HUDEP-2 (cell line): Measurements from ENCODE around the gene TMEM254.
A peak's percentile ranks its signal among the peaks of the same experiment; 100 is the strongest.
"Not testable (repeated sequence)": the region's sequence is repeated elsewhere in the genome, so short reads cannot be mapped to it uniquely, and the experiment has no call there.

Experiments used
- DNase-seq, 76 experiments: peaks; one replicate each; lab custom pipeline; 2025; ENCODE audit not compliant: unreplicated experiment in 76 of 76; lab: John Stamatoyannopoulos, UW

The TMEM254 gene

DNA sequence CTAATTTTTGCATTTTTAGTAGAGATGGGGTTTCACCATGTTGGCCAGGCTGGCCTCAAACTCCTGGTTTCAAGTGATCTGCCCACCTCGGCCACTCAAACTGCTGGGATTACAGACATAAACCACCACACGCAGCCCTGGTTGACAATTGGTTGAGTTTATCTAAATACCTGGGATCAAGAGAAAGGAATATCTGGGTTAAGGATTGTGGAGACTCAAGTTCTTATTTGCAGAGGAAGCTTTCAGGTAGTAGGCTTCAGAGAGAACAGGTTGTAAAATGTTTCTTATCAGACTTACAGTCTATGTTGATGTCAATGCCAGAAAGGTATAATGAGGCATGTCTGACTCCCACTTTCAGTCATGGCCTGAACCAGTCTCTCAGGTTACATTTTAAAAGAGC is 5.9 kb upstream of the TMEM254 start:
- DNase-seq = no peak

- no peak for DNase-seq
These were observed 2.7 kb upstream of the TMEM254 start for GRCh38 chr10:80075781-80076180.

DNA sequence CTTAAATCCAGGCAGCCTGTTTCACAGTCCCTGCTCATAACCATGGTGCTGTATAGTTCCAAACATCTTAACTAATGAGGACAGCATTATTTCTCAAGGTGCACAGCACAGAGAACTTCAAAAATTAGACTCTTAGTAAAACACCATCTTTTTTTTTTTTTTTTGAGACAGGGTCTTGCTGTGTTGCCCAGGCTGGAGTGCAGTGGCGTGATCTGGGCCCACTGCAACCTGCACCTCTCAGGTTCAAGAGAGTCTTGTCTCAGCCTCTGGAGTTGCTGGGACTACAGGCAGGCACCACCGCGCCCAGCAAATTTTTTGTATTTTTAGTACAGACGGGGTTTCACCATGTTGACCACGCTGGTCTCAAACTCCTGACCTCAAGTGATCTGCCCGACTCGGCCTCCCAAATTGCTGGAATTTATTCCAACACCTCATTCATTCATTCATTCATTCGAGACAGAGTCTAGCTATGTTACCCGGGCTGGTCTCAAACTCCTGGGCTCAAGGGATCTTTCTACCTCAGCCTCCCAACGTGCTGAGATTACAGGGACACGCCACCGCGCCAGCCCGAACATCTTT is 507 bp upstream of the TMEM254 start:
- no peak for DNase-seq

DNA sequence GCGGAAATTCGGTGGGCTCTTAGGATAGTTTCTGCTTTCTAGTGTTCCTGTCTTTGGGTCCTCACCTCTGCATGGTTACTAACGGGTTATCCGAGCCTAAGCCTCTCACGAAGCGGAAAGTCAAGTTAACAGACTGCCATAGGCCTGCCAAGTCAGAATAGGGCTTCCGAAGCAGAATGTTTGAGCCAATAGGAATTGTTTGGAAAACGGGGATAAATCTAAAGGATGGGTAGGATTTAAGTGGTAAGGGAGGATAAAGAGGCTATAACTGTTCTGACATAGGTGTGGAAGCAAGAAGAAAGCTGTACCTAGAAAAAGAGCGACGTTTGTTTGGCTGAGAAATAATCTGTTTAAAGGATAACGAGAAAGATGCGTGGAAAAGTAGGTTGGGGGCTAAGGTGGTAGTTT is 851 bp downstream of the TMEM254 start:
- peak in 1 of 76 experiments; percentile 63 for DNase-seq

GRCh38 chr10:80081026-80081425 is 2.6 kb downstream of the TMEM254 start:
- no peak for DNase-seq

DNA sequence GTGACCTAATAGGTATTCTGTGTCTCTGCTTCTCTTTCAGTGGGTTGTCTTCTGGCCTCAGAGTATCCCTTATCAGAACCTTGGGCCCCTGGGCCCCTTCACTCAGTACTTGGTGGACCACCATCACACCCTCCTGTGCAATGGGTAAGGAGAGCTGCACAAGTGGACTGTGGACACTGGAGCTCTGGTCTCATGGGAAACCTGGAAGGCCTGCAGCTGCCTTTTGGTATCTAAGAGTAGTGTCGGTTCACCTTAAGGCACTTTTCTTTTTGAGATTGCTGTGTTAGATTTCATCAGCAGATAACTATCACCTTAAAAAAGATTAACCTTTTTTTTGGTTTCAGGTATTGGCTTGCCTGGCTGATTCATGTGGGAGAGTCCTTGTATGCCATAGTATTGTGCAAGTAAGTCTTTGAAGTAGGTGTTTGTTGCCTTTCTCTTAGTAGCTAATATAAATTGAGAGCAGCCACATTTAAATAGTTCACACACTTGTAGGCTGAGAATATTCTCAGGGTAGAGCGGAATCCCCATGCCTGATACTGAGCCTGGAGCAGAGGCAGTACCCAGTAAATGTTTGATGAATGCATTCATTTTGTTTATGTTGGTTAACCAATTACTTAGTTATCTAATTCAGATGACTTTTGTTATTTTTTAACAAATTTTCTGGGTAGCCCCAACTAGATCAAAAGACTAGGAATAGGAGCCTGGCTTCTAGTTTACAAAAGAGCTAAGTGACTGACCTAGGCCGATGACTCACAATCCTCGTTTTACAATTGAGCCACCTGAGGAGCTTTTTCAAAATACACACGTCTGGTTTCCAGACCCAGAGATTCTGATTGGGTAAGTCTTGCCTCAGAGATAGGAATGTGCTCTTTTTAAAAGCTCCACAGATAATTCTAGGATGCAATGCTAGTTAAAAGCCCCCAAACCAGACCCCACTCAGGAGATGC is 3.6 kb downstream of the TMEM254 start:
- DNase-seq = no peak

DNA sequence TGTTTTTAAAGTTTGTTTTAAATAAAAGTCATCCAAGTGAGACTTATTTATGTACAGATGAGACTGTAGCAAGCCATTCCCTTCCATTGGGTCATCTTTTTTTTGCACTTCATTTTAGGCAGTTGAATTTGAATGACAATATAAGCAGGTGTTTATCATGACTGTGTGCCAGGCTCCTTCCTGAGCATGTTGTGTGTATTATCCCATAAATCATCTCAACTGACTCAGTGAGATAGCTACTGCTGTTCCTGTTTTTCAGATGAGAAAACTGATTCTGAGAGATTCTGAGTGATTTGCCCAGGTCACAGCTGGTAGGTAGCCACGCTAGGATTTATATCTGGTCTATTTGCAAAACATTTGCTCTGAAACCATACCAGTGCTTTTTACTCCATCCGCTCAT is 11.7 kb downstream of the TMEM254 start:
- no peak for DNase-seq

DNA sequence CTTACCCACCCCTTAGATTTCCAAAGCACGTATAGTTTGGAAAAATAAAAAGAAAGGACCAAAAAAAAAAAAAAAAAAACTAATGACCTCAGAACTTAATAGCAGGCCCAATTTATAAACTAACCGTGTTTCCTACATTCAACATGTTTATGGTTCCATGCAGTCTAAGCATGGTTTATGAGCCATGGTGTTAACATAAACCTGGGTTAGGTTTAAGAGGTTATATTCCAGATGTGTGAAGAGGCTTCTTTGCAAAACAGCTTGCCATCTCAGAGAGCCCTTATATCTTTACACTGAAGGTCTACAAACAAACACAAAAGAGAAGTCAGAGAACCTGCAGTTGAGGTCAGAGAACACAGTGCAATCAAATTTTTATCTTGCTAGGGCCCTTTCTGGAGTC is 15.8 kb downstream of the TMEM254 start:
- no peak for DNase-seq

- DNase-seq = not testable (repeated sequence)
These were observed 19.8 kb downstream of the TMEM254 start for GRCh38 chr10:80098272-80098671.

- not testable (repeated sequence) for DNase-seq
These were observed 20.8 kb downstream of the TMEM254 start for GRCh38 chr10:80099295-80099694.

GRCh38 chr10:80100116-80100515 is 21.7 kb downstream of the TMEM254 start:
- DNase-seq = no peak

DNA sequence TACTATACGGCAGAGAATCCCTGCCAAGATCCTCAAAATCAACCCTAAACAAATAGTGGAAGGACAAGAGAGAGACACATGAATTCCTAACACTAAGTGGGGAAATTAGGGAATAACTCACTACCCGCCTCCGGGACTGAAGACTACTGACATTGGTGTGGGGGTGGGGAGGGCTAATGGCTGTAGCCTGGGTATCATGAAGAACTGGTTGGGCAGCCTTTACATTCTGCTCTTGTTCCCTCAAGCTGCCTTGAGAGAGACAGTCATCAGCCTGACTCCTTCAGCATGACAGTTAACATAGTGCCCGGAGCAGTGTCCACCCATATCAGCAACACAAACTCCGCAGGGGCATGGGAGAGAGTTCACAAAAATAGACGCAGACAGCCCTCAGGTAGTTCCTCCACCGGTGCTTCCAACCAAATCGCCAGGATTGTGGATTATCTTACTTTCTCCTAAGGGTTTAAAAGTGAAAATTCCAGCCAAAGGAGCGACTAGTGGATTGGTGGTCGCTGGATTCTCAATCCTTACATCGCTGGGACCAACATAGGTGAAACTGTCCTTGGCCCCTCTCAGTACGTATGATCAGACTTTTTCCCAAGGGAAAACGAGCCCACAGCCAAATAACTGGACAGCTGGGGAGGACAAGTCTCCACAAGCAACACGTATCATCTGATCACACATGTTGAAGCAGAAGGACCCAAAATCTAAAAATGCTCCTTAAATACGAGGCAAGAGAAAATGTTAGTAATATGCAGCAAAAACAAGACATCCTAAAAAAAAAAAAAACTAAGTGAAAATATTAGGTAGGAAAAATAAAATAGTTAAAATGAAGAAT is 22.6 kb downstream of the TMEM254 start:
- no peak for DNase-seq

- DNase-seq = no peak
These were observed 25.8 kb downstream of the TMEM254 start for GRCh38 chr10:80104066-80104926.

DNA sequence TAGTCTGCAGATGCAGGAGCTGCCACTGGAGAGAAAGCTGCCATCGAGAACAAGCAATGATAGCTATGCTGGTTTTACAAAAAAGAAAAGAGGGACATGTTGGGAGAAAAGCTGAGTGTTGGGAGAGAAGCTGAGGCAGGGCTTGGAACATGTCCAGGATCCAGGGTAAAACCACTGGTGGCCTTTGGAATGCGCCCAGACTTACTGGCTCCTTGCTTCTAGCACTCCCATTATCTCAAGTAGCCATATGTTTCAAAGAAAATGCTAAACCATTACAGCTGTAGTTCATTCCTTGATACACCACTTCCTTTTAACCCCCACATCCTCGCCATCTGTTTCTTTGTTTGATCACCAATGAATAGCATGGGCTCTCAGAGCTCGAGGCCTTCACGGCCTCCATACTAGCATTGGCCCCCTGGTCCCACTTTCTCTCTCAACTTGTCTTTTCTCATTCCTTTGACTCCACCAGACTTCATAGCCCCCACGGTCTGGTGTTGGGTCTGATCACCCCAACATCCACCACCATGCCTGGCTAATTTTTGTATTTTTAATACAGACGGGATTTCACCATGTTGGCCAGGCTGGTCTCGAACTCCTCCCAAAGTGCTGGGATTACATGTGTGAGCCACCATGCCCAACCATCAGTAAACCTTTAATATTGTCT is 30.2 kb downstream of the TMEM254 start:
- DNase-seq = no peak

DNA sequence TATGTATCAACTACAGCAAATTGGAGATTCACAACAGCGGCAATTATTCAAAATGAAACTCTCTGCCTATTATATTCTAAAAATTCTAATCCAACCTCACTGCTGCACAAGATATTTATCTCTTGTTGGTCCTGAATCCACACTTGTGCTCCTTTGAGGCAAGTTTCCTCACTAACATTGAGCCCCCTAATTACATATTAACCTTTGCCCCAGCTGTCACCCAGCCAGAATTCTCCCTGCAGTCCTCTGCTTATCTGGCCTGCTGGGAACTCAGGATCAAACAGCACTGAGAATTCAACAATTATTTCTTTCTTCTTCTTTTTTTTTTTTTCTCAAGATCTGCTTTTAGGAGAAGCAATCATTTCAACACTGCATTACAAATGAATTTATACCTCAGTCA is 32.5 kb downstream of the TMEM254 start:
- no peak for DNase-seq

DNA sequence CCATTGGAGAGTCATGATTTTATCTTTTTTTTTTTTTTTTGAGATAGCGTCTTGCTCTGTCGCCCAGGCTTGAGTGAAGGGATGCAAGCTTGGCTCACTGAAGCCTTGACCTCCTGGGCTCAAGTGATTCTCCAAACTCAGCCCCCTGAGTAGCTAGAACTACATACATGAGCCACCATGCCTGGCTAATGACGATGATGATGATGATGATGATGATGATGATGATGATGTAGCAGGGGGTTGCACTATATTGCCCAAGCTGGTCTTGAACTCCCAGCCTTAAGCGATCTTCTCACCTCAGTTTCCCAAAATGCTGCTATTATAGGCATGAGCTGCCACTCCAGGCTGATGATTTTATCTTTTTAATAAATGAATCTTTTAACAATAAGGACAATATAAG is 40.2 kb downstream of the TMEM254 start:
- no peak for DNase-seq

DNA sequence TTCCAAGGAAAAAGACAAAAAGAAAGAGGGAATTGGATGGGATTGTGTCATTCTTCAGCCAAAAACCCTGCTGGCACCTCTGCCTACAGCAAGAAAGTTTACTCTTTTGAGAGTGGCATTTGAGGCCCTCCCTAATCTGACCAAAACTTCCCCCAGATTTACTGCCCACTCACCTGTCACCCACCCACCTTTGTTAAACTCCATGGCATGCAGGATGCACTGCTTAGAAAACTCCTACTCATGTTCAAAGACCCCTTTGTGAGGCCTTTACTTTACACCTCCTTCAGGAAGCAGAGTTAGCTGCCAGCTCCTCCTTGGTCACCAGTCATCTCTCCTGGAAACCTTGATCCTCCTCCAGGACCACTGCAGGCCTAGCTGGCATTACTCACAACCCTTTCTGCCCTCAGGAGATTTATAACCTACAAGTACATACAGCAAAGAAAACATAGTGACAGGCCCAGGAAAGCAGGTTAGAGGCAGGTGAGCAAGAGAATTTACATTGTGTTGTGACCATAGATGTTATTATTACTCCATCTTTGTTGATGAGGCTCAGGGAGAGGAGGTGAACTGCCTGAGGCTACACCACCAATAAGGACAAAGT is 43.7 kb downstream of the TMEM254 start:
- no peak for DNase-seq

DNA sequence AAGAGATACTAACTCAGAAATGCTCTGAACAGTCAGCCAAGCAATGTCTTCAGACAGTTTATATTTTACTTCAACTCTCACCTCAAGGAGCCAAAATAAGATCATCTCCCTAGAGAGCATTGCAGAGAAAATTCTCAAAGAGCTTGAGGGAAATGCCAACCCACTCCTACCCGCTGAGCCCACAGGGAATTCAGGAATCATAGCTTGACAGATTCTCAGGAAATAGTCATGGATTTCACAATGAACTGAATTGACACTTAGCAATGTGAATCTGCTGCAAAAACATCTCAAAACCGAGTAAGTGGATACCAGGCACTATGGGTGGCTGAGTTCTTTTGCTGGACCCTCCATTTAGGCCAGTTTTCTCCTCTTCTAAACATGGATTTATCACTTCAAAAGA is 44.3 kb downstream of the TMEM254 start:
- no peak for DNase-seq

DNA sequence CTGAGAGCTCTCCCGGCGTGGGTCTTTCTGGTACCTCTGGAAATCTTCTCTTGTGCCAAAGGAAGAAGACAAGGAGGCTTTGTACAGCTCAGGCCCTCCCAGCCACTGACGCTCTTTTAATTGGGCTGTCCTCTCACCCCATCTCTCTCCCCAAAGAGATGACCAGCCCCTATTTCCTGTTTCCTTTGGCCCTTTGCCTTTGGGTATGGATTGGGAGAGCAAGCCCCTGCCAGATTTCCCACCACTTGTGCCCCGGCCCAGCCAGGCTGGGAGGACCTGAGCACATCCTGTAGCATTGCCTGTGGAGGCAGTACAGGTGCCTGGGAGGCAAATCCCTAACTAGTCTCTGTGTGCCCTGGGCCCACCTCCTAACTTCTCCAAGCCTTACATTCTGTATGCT is 48.4 kb downstream of the TMEM254 start:
- no peak for DNase-seq
